HS-27A (cell line): ENCODE measurements around the gene JAKMIP1.
"Not testable (repeated sequence)": the region's sequence is repeated elsewhere in the genome, so short reads cannot be mapped to it uniquely, and the experiment has no call there.

ENCODE experiments used
- DNase-seq: peaks from one replicate; pipeline ENCODE4 v3.0.0-alpha.2; 2012; ENCODE audit warnings: low read depth, missing footprints

Gene JAKMIP1

GRCh38 chr4:6143603-6144181, 56.7 kb downstream of the JAKMIP1 start:
- no peak for DNase-seq

GRCh38 chr4:6142935-6143602, 57.3 kb downstream of the JAKMIP1 start:
- no peak for DNase-seq

GRCh38 chr4:6142511-6142910, 57.8 kb downstream of the JAKMIP1 start:
- DNase-seq: no peak

GRCh38 chr4:6141554-6141953, 58.8 kb downstream of the JAKMIP1 start:
- no peak for DNase-seq

GRCh38 chr4:6141021-6141420, 59.3 kb downstream of the JAKMIP1 start:
- not testable (repeated sequence) for DNase-seq

- no peak for DNase-seq
Measured at GRCh38 chr4:6137747-6138135, 62.6 kb downstream of the JAKMIP1 start.

GRCh38 chr4:6137027-6137746, 63.2 kb downstream of the JAKMIP1 start:
- no peak for DNase-seq

GRCh38 chr4:6134612-6135220, 65.6 kb downstream of the JAKMIP1 start:
- no peak for DNase-seq

- no peak for DNase-seq
Measured at GRCh38 chr4:6132716-6133115, 67.6 kb downstream of the JAKMIP1 start.

GRCh38 chr4:6128221-6128850, 72.0 kb downstream of the JAKMIP1 start:
- DNase-seq: no peak

GRCh38 chr4:6126971-6127745, 73.2 kb downstream of the JAKMIP1 start:
- no peak for DNase-seq

- DNase-seq: no peak
Measured at GRCh38 chr4:6125103-6125651, 75.2 kb downstream of the JAKMIP1 start.

GRCh38 chr4:6124386-6125102, 75.8 kb downstream of the JAKMIP1 start:
- no peak for DNase-seq

- no peak for DNase-seq
Measured at GRCh38 chr4:6123976-6124375, 76.4 kb downstream of the JAKMIP1 start.

GRCh38 chr4:6123541-6123940, 76.8 kb downstream of the JAKMIP1 start:
- no peak for DNase-seq

- DNase-seq: no peak
Measured at GRCh38 chr4:6123116-6123515, 77.2 kb downstream of the JAKMIP1 start.

GRCh38 chr4:6122496-6122895, 77.9 kb downstream of the JAKMIP1 start:
- DNase-seq: no peak

GRCh38 chr4:6121941-6122340, 78.4 kb downstream of the JAKMIP1 start:
- DNase-seq: no peak

GRCh38 chr4:6121276-6121850, 79.0 kb downstream of the JAKMIP1 start:
- DNase-seq: no peak

GRCh38 chr4:6120361-6120760, 80.0 kb downstream of the JAKMIP1 start:
- DNase-seq: no peak
